Thyroid gland (tissue), 4 donors: ENCODE data around the gene SLC8A2. TPM values are rescaled to one million over a fixed set of nuclear protein-coding genes. Genes with fewer than 3 reads are reported as not detected.

ENCODE experiments used
- DNase-seq, 2 donors: peaks; one replicate each; pipeline ENCODE4 v3.0.0-alpha.2; 2019
- H3K27ac ChIP-seq, 3 donors: fragments of 200-600 bp; sonication (generic); 1 replicate in 2 of 3; 2 replicates in 1 of 3; pipeline ENCODE4 v1.5.1; 2016 to 2019; ENCODE audit warnings: mild to moderate bottlenecking in 1 of 3, moderate library complexity in 1 of 3
- H3K27me3 ChIP-seq: fragments of 200-600 bp; sonication (generic); one replicate; pipeline ENCODE4 v1.5.1; 2019
- H3K36me3 ChIP-seq, 2 donors: fragments of 200-600 bp; sonication (generic); one replicate each; pipeline ENCODE4 v1.5.1; 2016 to 2019
- H3K4me1 ChIP-seq, 2 donors: fragments of 200-600 bp; sonication (generic); one replicate each; pipeline ENCODE4 v1.5.1; 2017 to 2019
- H3K4me3 ChIP-seq, 3 donors: fragments of 200-600 bp; sonication (generic); replicated peaks in 1 of 3; 1 replicate in 2 of 3; 2 replicates in 1 of 3; pipeline ENCODE4 v1.5.1; 2016; ENCODE audit warnings: mild to moderate bottlenecking in 1 of 3
- H3K9me3 ChIP-seq: fragments of 200-600 bp; sonication (generic); one replicate; pipeline ENCODE4 v1.5.1; 2017
- POLR2A ChIP-seq, 2 donors: fragments of 450-650 bp; IDR thresholded peaks; one replicate each; pipeline ENCODE4 v1.6.1; 2017; ENCODE audit warnings: antibody characterized with exemption in 2 of 2, mild to moderate bottlenecking in 2 of 2, moderate library complexity in 1 of 2
- WGBS, 2 donors: methylation state at CpG; one replicate each; pipeline ENCODE4 v1.1.5; 2017; 5-methylcytosine and 5-hydroxymethylcytosine counted together
- intact Hi-C: fragments of 100-400 bp; cut with DNase I; formaldehyde crosslinking; loops from one replicate; pipeline ENCODE4 v1.15.1; 2023
- total RNA-seq, 4 donors: library from RNA; depleted of rRNA; stranded (reverse); fragments of >200 nt; gene quantifications; one replicate each; pipeline ENCODE4 v1.2.3, GENCODE V29; 2016
- TF ChIP-seq, protein P1 (sequence below), 6 experiments: fragments of 200-600 bp in 3 of 6; fragments of 450-650 bp in 3 of 6; sonication (generic) in 3 of 6; IDR thresholded peaks; one replicate each; pipeline ENCODE4 v1.5.1; 2016 to 2019; ENCODE audit warnings: antibody characterized with exemption in 6 of 6, mild to moderate bottlenecking in 2 of 6, inconsistent platforms in 1 of 6, moderate library complexity in 1 of 6

Gene SLC8A2
- total RNA-seq, 4 donors from 2014 or later, result 0.29 to 0.59 TPM; not detected in 2

GRCh38 chr19:47494211-47494547 lies 22.5 kb upstream of the SLC8A2 start:
- WGBS, 2 donors, result 82 to 100% methylated on average over 1 to 5 of the region's 5 CpGs
- no peak overlapping the region for H3K4me3 ChIP-seq
- peaks cover 41 to 50% of the 10 kb centered on the region in 2 donors for H3K36me3 ChIP-seq
- no peak for DNase-seq
- no peaks in the 10 kb centered on the region for H3K9me3 ChIP-seq
- peaks cover 0 to 15% of the 10 kb centered on the region in 2 donors for H3K4me1 ChIP-seq
- no peak overlapping the region for H3K27ac ChIP-seq
- intact Hi-C loops, result no loop called here
- TF ChIP-seq, protein P1, sequence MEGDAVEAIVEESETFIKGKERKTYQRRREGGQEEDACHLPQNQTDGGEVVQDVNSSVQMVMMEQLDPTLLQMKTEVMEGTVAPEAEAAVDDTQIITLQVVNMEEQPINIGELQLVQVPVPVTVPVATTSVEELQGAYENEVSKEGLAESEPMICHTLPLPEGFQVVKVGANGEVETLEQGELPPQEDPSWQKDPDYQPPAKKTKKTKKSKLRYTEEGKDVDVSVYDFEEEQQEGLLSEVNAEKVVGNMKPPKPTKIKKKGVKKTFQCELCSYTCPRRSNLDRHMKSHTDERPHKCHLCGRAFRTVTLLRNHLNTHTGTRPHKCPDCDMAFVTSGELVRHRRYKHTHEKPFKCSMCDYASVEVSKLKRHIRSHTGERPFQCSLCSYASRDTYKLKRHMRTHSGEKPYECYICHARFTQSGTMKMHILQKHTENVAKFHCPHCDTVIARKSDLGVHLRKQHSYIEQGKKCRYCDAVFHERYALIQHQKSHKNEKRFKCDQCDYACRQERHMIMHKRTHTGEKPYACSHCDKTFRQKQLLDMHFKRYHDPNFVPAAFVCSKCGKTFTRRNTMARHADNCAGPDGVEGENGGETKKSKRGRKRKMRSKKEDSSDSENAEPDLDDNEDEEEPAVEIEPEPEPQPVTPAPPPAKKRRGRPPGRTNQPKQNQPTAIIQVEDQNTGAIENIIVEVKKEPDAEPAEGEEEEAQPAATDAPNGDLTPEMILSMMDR (IDR thresholded peaks at IDR 0.05), result no peak
- no peak for TF ChIP-seq POLR2A (IDR thresholded peaks at IDR 0.05)
- no peaks in the 10 kb centered on the region for H3K27me3 ChIP-seq

DNA sequence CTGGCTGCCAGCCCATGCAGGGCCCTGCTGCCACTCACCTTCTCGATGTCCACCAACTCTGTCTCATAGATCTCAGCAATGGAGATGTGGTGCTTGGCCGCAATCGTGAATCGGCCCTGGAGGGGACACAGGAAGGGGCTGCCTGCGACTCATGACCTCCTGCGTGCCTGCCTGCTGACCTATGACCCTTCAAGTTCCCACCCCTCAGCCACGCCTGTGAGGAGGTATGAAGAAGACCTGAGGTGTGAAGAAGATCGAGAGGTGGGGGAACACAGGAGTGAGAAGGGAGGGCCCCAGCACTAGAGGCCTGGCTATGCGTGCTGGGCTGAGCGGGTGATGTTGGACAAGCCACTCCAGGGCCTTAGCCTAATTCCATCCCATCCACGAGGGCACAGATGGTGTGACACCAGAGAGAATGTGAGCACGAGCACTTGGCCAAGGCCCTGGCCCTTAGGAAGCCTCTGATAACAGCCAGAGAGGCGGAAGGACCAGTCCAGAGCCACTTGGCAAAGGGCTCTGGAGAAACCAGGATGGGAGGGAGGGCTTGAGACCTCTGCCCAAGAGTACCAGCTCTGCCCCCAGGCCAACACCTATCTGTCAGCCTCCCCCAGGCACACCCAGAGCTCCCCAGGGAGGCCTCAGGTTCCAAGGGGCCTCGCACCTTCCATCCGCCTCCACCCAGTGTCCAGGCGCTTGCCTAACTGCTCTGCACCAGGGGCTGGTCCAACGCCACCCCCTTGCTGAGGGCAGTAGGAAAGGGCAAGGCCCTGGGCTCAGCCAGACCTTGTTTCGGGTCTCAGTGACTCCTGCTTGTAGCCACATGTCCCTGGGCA lies 21.9 kb upstream of the SLC8A2 start:
- DNase-seq, result no peak
- no peak for TF ChIP-seq POLR2A (IDR thresholded peaks at IDR 0.05)
- TF ChIP-seq, protein P1 (IDR thresholded peaks at IDR 0.05), result no peak
- H3K4me1 ChIP-seq, result peaks cover 0 to 15% of the 10 kb centered on the region in 2 donors
- WGBS, 2 donors, result 83 to 90% methylated on average over 11 to 16 of the region's 18 CpGs
- H3K27me3 ChIP-seq, result no peaks in the 10 kb centered on the region
- no peak overlapping the region for H3K4me3 ChIP-seq
- intact Hi-C loops, result no loop called here
- peaks cover 42 to 52% of the 10 kb centered on the region in 2 donors for H3K36me3 ChIP-seq
- no peaks in the 10 kb centered on the region for H3K9me3 ChIP-seq
- H3K27ac ChIP-seq, result no peak overlapping the region

DNA sequence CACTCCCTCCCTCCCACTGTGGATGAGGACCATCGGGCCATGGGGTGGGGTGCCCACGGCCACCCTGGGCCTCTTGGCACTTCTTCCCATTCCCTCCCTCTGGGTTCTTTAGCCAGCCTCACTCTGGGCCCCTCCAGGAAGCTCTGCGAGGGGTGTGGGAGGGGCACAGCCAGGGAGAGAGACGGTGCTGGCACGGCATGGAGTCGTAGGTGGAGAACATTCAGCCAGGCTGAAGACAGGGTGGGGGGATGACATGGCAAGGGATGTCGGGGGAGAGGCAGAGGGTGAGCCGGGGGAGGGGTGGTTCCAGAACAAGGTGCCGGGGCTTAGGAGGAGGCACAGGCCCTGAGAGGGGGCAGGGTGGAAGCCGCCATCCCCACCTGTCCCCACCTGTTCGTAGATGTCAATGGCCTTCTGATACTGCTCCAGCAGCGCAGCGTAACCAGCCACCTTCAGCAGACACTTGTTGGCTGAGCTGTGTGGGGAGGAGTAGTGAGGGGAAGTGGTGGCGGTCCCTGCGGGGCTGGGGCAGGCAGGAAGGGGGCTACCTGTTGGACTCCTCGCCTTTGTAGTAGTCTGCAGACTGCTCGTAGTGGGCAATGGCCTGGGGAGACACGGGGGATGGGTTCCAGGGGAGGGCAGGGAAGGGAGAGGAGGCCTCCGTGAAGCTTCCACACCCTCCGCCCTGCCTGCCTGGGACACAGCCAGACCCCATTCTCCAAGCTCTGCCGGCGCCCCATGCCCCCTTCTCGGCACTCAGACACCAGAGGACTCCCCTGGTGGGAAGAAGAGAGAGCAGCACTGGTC lies 21.1 kb upstream of the SLC8A2 start:
- no peaks in the 10 kb centered on the region for H3K9me3 ChIP-seq
- no peak overlapping the region for H3K27ac ChIP-seq
- peaks cover 47 to 48% of the 10 kb centered on the region in 2 donors for H3K36me3 ChIP-seq

DNA sequence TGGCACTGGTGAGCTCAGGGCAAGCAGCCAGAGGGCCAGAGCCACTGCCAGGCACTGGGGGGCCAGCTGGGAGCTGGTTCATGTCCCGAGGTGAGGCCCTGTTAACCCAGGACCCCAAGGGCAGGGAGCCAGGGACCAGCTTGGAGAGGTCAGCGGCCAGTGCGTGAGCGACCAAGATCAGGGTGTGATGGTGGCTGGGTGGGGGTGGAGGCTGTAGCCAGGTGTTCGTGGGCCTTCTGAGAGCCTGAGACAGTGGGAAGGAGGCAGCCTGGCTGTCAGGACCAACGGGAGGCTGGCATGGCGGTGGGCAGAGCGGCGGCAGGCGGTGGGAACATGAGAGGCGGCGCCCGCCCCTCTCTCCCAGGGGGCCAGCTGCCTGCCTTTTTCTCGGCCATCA lies 20.4 kb upstream of the SLC8A2 start:
- TF ChIP-seq POLR2A (IDR thresholded peaks at IDR 0.05), result no peak
- TF ChIP-seq, protein P1 (IDR thresholded peaks at IDR 0.05), result no peak
- Histone ChIP-seq H3K9me3 (no peaks in the 10 kb centered on the region), H3K27ac (no peak overlapping the region), H3K36me3 (peaks cover 42 to 43% of the 10 kb centered on the region in 2 donors), H3K27me3 (no peaks in the 10 kb centered on the region), H3K4me3 (no peak overlapping the region), H3K4me1 (peaks cover 0 to 15% of the 10 kb centered on the region in 2 donors)
- DNase-seq, result no peak
- intact Hi-C loops, result no loop called here
- 73 to 91% methylated on average over 3 to 14 of the region's 14 CpGs for WGBS, 2 donors

More for the DNA sequence above, 21.1 kb upstream of the SLC8A2 start:
- intact Hi-C loops, result no loop called here
- peaks cover 0 to 15% of the 10 kb centered on the region in 2 donors for H3K4me1 ChIP-seq
- WGBS, 2 donors, result 80 to 81% methylated on average over 17 to 21 of the region's 23 CpGs
- TF ChIP-seq, protein P1 (IDR thresholded peaks at IDR 0.05), result no peak
- TF ChIP-seq POLR2A (IDR thresholded peaks at IDR 0.05), result no peak
- H3K27me3 ChIP-seq, result no peaks in the 10 kb centered on the region
- no peak overlapping the region for H3K4me3 ChIP-seq
- DNase-seq, result no peak
